OCI-LY1 (cell line): ENCODE data around the gene ATP4A.

Experiments
- H2AFZ ChIP-seq: fragments of 200-600 bp; sonication (generic), shearing (Covaris generic); 2 replicates; pipeline ENCODE4 v1.6.0; 2014; ENCODE audit warnings: antibody characterized with exemption, mild to moderate bottlenecking, low read length
- H3F3A ChIP-seq: fragments of 200-600 bp; sonication (generic), shearing (Covaris generic); 2 replicates; pipeline ENCODE4 v1.6.0; 2014; ENCODE audit warnings: mild to moderate bottlenecking, antibody characterized with exemption, low read length, moderate library complexity; ENCODE audit not compliant: insufficient read depth
- H3K27ac ChIP-seq: fragments of 200-600 bp; sonication (generic); 2 replicates; pipeline ENCODE4 v1.5.1; 2014; ENCODE audit warnings: low read length, mixed run types, mild to moderate bottlenecking, low read depth; ENCODE audit not compliant: poor library complexity, severe bottlenecking
- H3K27me3 ChIP-seq: fragments of 200-600 bp; sonication (generic); 2 replicates; pipeline ENCODE4 v1.6.0; 2014; ENCODE audit warnings: antibody characterized with exemption, mild to moderate bottlenecking, low read length, moderate library complexity; ENCODE audit not compliant: insufficient read depth
- H3K36me3 ChIP-seq: fragments of 200-600 bp; sonication (generic); 2 replicates; pipeline ENCODE4 v1.6.1; 2014; ENCODE audit warnings: mild to moderate bottlenecking, antibody characterized with exemption, low read length, moderate library complexity, mixed read lengths; ENCODE audit not compliant: insufficient read depth
- H3K4me1 ChIP-seq: fragments of 200-600 bp; sonication (generic); 2 replicates; pipeline ENCODE4 v1.5.1; 2014; ENCODE audit warnings: mild to moderate bottlenecking, low read length, moderate library complexity; ENCODE audit not compliant: insufficient read depth, severe bottlenecking
- H3K4me2 ChIP-seq: fragments of 200-600 bp; sonication (generic), shearing (Covaris generic); 2 replicates; pipeline ENCODE4 v1.6.1; 2014; ENCODE audit warnings: low read length
- H3K4me3 ChIP-seq: fragments of 200-600 bp; sonication (generic); 2 replicates; pipeline ENCODE4 v1.5.1; 2014; ENCODE audit warnings: low read length, low read depth, mild to moderate bottlenecking, mixed read lengths; ENCODE audit not compliant: poor library complexity, severe bottlenecking
- H3K79me2 ChIP-seq: fragments of 200-600 bp; shearing (Covaris generic); 2 replicates; pipeline ENCODE4 v1.6.1; 2016; ENCODE audit warnings: mixed run types, low read length, mixed read lengths; ENCODE audit not compliant: insufficient read depth
- H3K9ac ChIP-seq: fragments of 200-600 bp; sonication (generic), shearing (Covaris generic); 2 replicates; pipeline ENCODE4 v1.6.1; 2014; ENCODE audit warnings: mild to moderate bottlenecking, low read length, mixed read lengths
- H3K9me2 ChIP-seq: fragments of 200-600 bp; sonication (generic), shearing (Covaris generic); 2 replicates; pipeline ENCODE4 v1.6.1; 2014; ENCODE audit warnings: low read depth, mild to moderate bottlenecking, low read length, mixed read lengths
- H3K9me3 ChIP-seq: fragments of 200-600 bp; shearing (Covaris generic); 2 replicates; pipeline ENCODE4 v1.6.1; 2014; ENCODE audit warnings: low read length, mixed read lengths
- H4K20me1 ChIP-seq: fragments of 200-600 bp; sonication (generic), shearing (Covaris generic); 2 replicates; pipeline ENCODE4 v1.6.0; 2016; ENCODE audit warnings: mild to moderate bottlenecking, low read length; ENCODE audit not compliant: insufficient read depth
- CTCF ChIP-seq: fragments of 200-600 bp; sonication (generic), shearing (Covaris generic); IDR thresholded peaks from 2 replicates; pipeline ENCODE4 v1.5.1; 2017; ENCODE audit warnings: mild to moderate bottlenecking, antibody characterized with exemption, low read length, moderate library complexity, mixed read lengths
- EZH2 ChIP-seq: fragments of 200-600 bp; sonication (generic), shearing (Covaris generic); IDR thresholded peaks from 2 replicates; pipeline ENCODE4 v1.8.0; 2017; ENCODE audit warnings: borderline replicate concordance, mixed run types, mild to moderate bottlenecking, antibody characterized with exemption, low read length, moderate library complexity, mixed read lengths

The ATP4A gene

GRCh38 chr19:35502751-35503150, 60.7 kb downstream of the ATP4A start:
- H3K9me2 ChIP-seq = no peaks in the 10 kb centered on the region
- no peak overlapping the region for H3K9ac ChIP-seq
- no peaks in the 10 kb centered on the region for H4K20me1 ChIP-seq
- no peaks in the 10 kb centered on the region for H3K4me1 ChIP-seq
- no peak overlapping the region for H2AFZ ChIP-seq
- H3K9me3 ChIP-seq = no peaks in the 10 kb centered on the region
- H3K4me2 ChIP-seq = no peak overlapping the region
- H3K4me3 ChIP-seq = no peak overlapping the region
- H3F3A ChIP-seq = no peaks in the 10 kb centered on the region
- H3K36me3 ChIP-seq = no peaks in the 10 kb centered on the region
- no peaks in the 10 kb centered on the region for H3K79me2 ChIP-seq
- H3K27me3 ChIP-seq = peaks cover 7% of the 10 kb centered on the region; the same call in 1 of the 2 replicates
- H3K27ac ChIP-seq = no peak overlapping the region
- TF ChIP-seq CTCF (no peak), EZH2 (no peak)

GRCh38 chr19:35501684-35502083, 61.8 kb downstream of the ATP4A start:
- Histone ChIP-seq H2AFZ (no peak overlapping the region), H3K4me1 (no peaks in the 10 kb centered on the region), H3K79me2 (no peaks in the 10 kb centered on the region), H3K4me3 (no peak overlapping the region), H3K4me2 (no peak overlapping the region), H3K27me3 (peaks cover 12% of the 10 kb centered on the region; the same call in 1 of the 2 replicates), H3K36me3 (no peaks in the 10 kb centered on the region), H3K9ac (no peak overlapping the region), H3F3A (no peaks in the 10 kb centered on the region), H3K9me2 (no peaks in the 10 kb centered on the region), H4K20me1 (no peaks in the 10 kb centered on the region), H3K27ac (no peak overlapping the region), H3K9me3 (no peaks in the 10 kb centered on the region)
- TF ChIP-seq CTCF (no peak), EZH2 (no peak)

- Histone ChIP-seq H3F3A (no peaks in the 10 kb centered on the region), H3K27ac (no peak overlapping the region), H3K9me2 (no peaks in the 10 kb centered on the region), H2AFZ (no peak overlapping the region), H3K9me3 (no peaks in the 10 kb centered on the region), H3K36me3 (no peaks in the 10 kb centered on the region), H3K4me1 (no peaks in the 10 kb centered on the region), H3K4me3 (no peak overlapping the region), H3K27me3 (peaks cover 7% of the 10 kb centered on the region; the same call in 1 of the 2 replicates), H4K20me1 (no peaks in the 10 kb centered on the region), H3K4me2 (no peak overlapping the region), H3K79me2 (no peaks in the 10 kb centered on the region), H3K9ac (no peak overlapping the region)
- TF ChIP-seq CTCF = no peak
- no peak for TF ChIP-seq EZH2
Observed at GRCh38 chr19:35500611-35501010, 62.8 kb downstream of the ATP4A start.
